H9 (cell line): ENCODE measurements around the gene ENTREP3. TPM values are rescaled to one million over a fixed set of nuclear protein-coding genes. Genes with fewer than 3 reads are reported as not detected.

ENCODE experiments used
- DNase-seq: peaks from one replicate; pipeline ENCODE4 v3.0.0-alpha.2; 2017
- H2AFZ ChIP-seq: one replicate; pipeline ENCODE4 v1.6.1; 2013; ENCODE audit warnings: mild to moderate bottlenecking, low read length, control low read depth, moderate library complexity
- H2AK5ac ChIP-seq: 2 replicates; pipeline ENCODE4 v1.6.1; 2013; ENCODE audit warnings: low read length, control low read depth, mixed read lengths; ENCODE audit not compliant: insufficient read length
- H2BK120ac ChIP-seq: one replicate; pipeline ENCODE4 v1.6.1; 2013; ENCODE audit warnings: low read depth, mild to moderate bottlenecking, low read length, control low read depth, inconsistent platforms; ENCODE audit not compliant: poor library complexity, severe bottlenecking
- H2BK12ac ChIP-seq: 2 replicates; pipeline ENCODE4 v1.6.1; 2013; ENCODE audit warnings: low read length, control low read depth, mixed read lengths, low read depth; ENCODE audit not compliant: insufficient read length
- H2BK15ac ChIP-seq: 2 replicates; pipeline ENCODE4 v1.6.1; 2013; ENCODE audit warnings: low read depth, low read length, control low read depth
- H2BK20ac ChIP-seq: one replicate; pipeline ENCODE4 v1.6.1; 2013; ENCODE audit warnings: low read depth, mild to moderate bottlenecking, low read length, control low read depth, inconsistent platforms; ENCODE audit not compliant: poor library complexity, severe bottlenecking
- H2BK5ac ChIP-seq: 2 replicates; pipeline ENCODE4 v1.6.1; 2013; ENCODE audit warnings: low read length, control low read depth, mixed read lengths; ENCODE audit not compliant: insufficient read length
- H3K14ac ChIP-seq: 2 replicates; pipeline ENCODE4 v1.6.1; 2013; ENCODE audit warnings: low read length, control low read depth; ENCODE audit not compliant: insufficient read depth
- H3K18ac ChIP-seq: 2 replicates; pipeline ENCODE4 v1.6.1; 2013; ENCODE audit warnings: low read depth, mild to moderate bottlenecking, mixed read lengths, low read length, control low read depth; ENCODE audit not compliant: insufficient read length
- H3K23ac ChIP-seq: 2 replicates; pipeline ENCODE4 v1.6.1; 2013; ENCODE audit warnings: low read length, control low read depth, mixed read lengths, low read depth; ENCODE audit not compliant: insufficient read length
- H3K23me2 ChIP-seq: 2 replicates; pipeline ENCODE4 v1.6.1; 2013; ENCODE audit warnings: low read depth, mild to moderate bottlenecking, mixed read lengths, low read length, control low read depth; ENCODE audit not compliant: insufficient read length, poor library complexity, severe bottlenecking
- H3K27ac ChIP-seq: 2 replicates; pipeline ENCODE4 v1.5.1; 2013; ENCODE audit warnings: low read length, control low read depth, mixed read lengths, low read depth; ENCODE audit not compliant: insufficient read length
- H3K27me3 ChIP-seq: 2 replicates; pipeline ENCODE4 v1.6.1; 2013; ENCODE audit warnings: low read length, control low read depth, inconsistent platforms; ENCODE audit not compliant: insufficient read depth
- H3K4ac ChIP-seq: 2 replicates; pipeline ENCODE4 v1.6.1; 2013; ENCODE audit warnings: low read depth, mild to moderate bottlenecking, control low read depth, inconsistent platforms, low read length, moderate library complexity
- H3K4me1 ChIP-seq: 2 replicates; pipeline ENCODE4 v1.6.1; 2013; ENCODE audit warnings: low read length, control low read depth, inconsistent platforms; ENCODE audit not compliant: insufficient read depth
- H3K4me2 ChIP-seq: 2 replicates; pipeline ENCODE4 v1.6.1; 2013; ENCODE audit warnings: low read length, control low read depth, mixed read lengths; ENCODE audit not compliant: insufficient read length, insufficient read depth
- H3K56ac ChIP-seq: 2 replicates; pipeline ENCODE4 v1.6.1; 2013; ENCODE audit warnings: low read depth, mild to moderate bottlenecking, mixed read lengths, low read length, control low read depth; ENCODE audit not compliant: insufficient read length
- H3K79me1 ChIP-seq: 2 replicates; pipeline ENCODE4 v1.6.1; 2013; ENCODE audit warnings: low read depth, mild to moderate bottlenecking, moderate library complexity, low read length, control low read depth, inconsistent platforms; ENCODE audit not compliant: insufficient read depth, poor library complexity, severe bottlenecking
- H3K79me2 ChIP-seq: 2 replicates; pipeline ENCODE4 v1.6.1; 2013; ENCODE audit warnings: low read length, control low read depth, inconsistent platforms; ENCODE audit not compliant: insufficient read depth
- H3K9ac ChIP-seq: 2 replicates; pipeline ENCODE4 v1.6.1; 2013; ENCODE audit warnings: low read length, control low read depth, mixed read lengths; ENCODE audit not compliant: insufficient read length; ENCODE audit errors: extremely low read depth
- H3K9me3 ChIP-seq: one replicate; pipeline ENCODE4 v1.6.1; 2013; ENCODE audit warnings: low read depth, low read length, inconsistent platforms; ENCODE audit not compliant: control insufficient read depth
- H3T11ph ChIP-seq: one replicate; pipeline ENCODE4 v1.6.1; 2013; ENCODE audit warnings: mild to moderate bottlenecking, low read length, control low read depth, inconsistent platforms
- H4K20me1 ChIP-seq: one replicate; pipeline ENCODE4 v1.6.1; 2013; ENCODE audit not compliant: control insufficient read depth, insufficient read length, insufficient read depth
- H4K5ac ChIP-seq: 2 replicates; pipeline ENCODE4 v1.6.1; 2013; ENCODE audit warnings: low read depth, mild to moderate bottlenecking, mixed read lengths, low read length, control low read depth; ENCODE audit not compliant: insufficient read length
- H4K8ac ChIP-seq: replicated peaks from 2 replicates; pipeline ENCODE4 v1.6.1; 2013; ENCODE audit warnings: low read length, control low read depth, mixed read lengths, low read depth; ENCODE audit not compliant: insufficient read length
- H4K91ac ChIP-seq: 2 replicates; pipeline ENCODE4 v1.6.1; 2013; ENCODE audit warnings: low read depth, mild to moderate bottlenecking, moderate library complexity, mixed read lengths, low read length, control low read depth; ENCODE audit not compliant: insufficient read length
- H3K27ac Mint-ChIP-seq, 3 experiments: 2 replicates in 2 of 3; 3 replicates in 1 of 3; pipeline ENCODE4 v1.8.0; 2020 to 2021; ENCODE audit warnings: mixed read lengths in 3 of 3, mild to moderate bottlenecking in 1 of 3, moderate library complexity in 1 of 3
- H3K27me3 Mint-ChIP-seq: 2 replicates; pipeline ENCODE4 v1.8.0; 2021; ENCODE audit warnings: low read depth, mild to moderate bottlenecking, moderate library complexity, mixed read lengths
- H3K36me3 Mint-ChIP-seq, 3 experiments: 2 replicates in 2 of 3; 3 replicates in 1 of 3; pipeline ENCODE4 v1.8.0; 2020 to 2021; ENCODE audit warnings: low read depth in 3 of 3, mixed read lengths in 3 of 3; ENCODE audit not compliant: insufficient read depth in 1 of 3
- H3K4me1 Mint-ChIP-seq, 2 experiments: 2 replicates each; pipeline ENCODE4 v1.8.0; 2020; ENCODE audit warnings: mixed read lengths in 2 of 2
- H3K4me3 Mint-ChIP-seq, 2 experiments: 2 replicates in 1 of 2; 3 replicates in 1 of 2; pipeline ENCODE4 v1.8.0; 2020 to 2021; ENCODE audit warnings: mild to moderate bottlenecking in 2 of 2, mixed read lengths in 2 of 2, moderate library complexity in 1 of 2
- H3K9me3 Mint-ChIP-seq, 2 experiments: 2 replicates in 1 of 2; 3 replicates in 1 of 2; pipeline ENCODE4 v1.8.0; 2020; ENCODE audit warnings: mild to moderate bottlenecking in 2 of 2, mixed read lengths in 2 of 2, moderate library complexity in 1 of 2
- CTCF ChIP-seq: fragments of 200-600 bp; sonication (generic); conservative IDR thresholded peaks from 3 replicates; pipeline ENCODE4 v1.8.0; 2021; ENCODE audit warnings: antibody characterized with exemption, mild to moderate bottlenecking
- WGBS: extraction: QIAGEN DNeasy Blood & Tissue Kit; methylation state at CpG from one replicate; pipeline ENCODE4 v1.1.7; 2013; ENCODE audit warnings: missing lambda C conversion rate, low lambda C conversion rate, mixed read lengths; ENCODE audit not compliant: insufficient read length; ENCODE audit errors: extremely low coverage; 5-methylcytosine and 5-hydroxymethylcytosine counted together
- total RNA-seq: library from RNA; stranded (reverse); gene quantifications from 2 replicates; pipeline ENCODE4 v1.2.1, GENCODE V29; 2021

The ENTREP3 gene
- total RNA-seq, 1 experiment from 2014 or later: 41.0 TPM

- Histone ChIP-seq H3K4ac (no peak within 1 kb of the TSS), H3K27me3 (no peaks in the 10 kb centered on the region), H3K23me2 (peaks cover 10% of the 10 kb centered on the region), H4K5ac (no peak within 1 kb of the TSS), H3K18ac (no peak within 1 kb of the TSS), H3K4me1 (0 out of 2 replicates have a peak, but pooled peaks cover 3% of the 10 kb centered on the region), H2AFZ (no peak within 1 kb of the TSS), H3K79me1 (no peaks in the 10 kb centered on the region), H4K20me1 (no peaks in the 10 kb centered on the region), H4K8ac (no peak within 1 kb of the TSS), H3K4me2 (peak within 1 kb of the TSS; percentile 85), H3K9ac (peak within 1 kb of the TSS; percentile 58), H3K27ac (peak within 1 kb of the TSS; percentile 22), H2BK5ac (no peak within 1 kb of the TSS), H2BK15ac (no peak within 1 kb of the TSS; the same call in 1 of the 2 replicates), H2BK20ac (no peak within 1 kb of the TSS), H2BK120ac (no peak within 1 kb of the TSS), H3K9me3 (no peaks in the 10 kb centered on the region), H4K91ac (no peak within 1 kb of the TSS), H3T11ph (no peak within 1 kb of the TSS), H3K23ac (no peak within 1 kb of the TSS), H3K56ac (no peak within 1 kb of the TSS), H3K79me2 (no peaks in the 10 kb centered on the region), H3K14ac (no peak within 1 kb of the TSS), H2AK5ac (no peak within 1 kb of the TSS), H2BK12ac (no peak within 1 kb of the TSS)
- H3K27ac Mint-ChIP-seq: peak within 1 kb of the TSS; percentile 34 to 95 (median 86)
- no peak; the same call in 2 of the 3 replicates for TF ChIP-seq CTCF
- H3K9me3 Mint-ChIP-seq: no peaks in the 10 kb centered on the region; a peak in 1 of 5 replicates
- peak within 1 kb of the TSS; percentile 89 to 95 for H3K4me3 Mint-ChIP-seq
- H3K27me3 Mint-ChIP-seq: peaks cover 2% of the 10 kb centered on the region; the same call in 1 of the 2 replicates
- H3K4me1 Mint-ChIP-seq: peaks cover 13 to 14% of the 10 kb centered on the region in 2 experiments
- H3K36me3 Mint-ChIP-seq: peaks cover 39 to 75% (median 67%) of the 10 kb centered on the region in 3 experiments; a peak in 6 of 7 replicates
- peak; percentile 98 for DNase-seq
- no CpG with 5 or more reads among the region's 47 CpGs for WGBS
Measured at GRCh38 chr1:155261852-155262673, 6.8 kb upstream of the ENTREP3 start, which contains the start of gene SCAMP3. TSS of gene SCAMP3 (minus strand) at chr1:155262360. CDS start at chr1:155262151, 209 bp downstream.
